GM19395 (cell line): ENCODE results near the gene SLC9A1.
"Not testable (repeated sequence)": the region's sequence is repeated elsewhere in the genome, so short reads cannot be mapped to it uniquely, and the experiment has no call there.

Experiments
- ATAC-seq: cut with Tn5 transposase; IDR thresholded peaks from one replicate; pipeline ENCODE4 v1.9.1; 2021; ENCODE audit warnings: mild to moderate bottlenecking, moderate library complexity; ENCODE audit not compliant: unreplicated experiment

The SLC9A1 gene

GRCh38 chr1:27135541-27136235 lies 19.2 kb downstream of the SLC9A1 start:
- no peak for ATAC-seq

DNA sequence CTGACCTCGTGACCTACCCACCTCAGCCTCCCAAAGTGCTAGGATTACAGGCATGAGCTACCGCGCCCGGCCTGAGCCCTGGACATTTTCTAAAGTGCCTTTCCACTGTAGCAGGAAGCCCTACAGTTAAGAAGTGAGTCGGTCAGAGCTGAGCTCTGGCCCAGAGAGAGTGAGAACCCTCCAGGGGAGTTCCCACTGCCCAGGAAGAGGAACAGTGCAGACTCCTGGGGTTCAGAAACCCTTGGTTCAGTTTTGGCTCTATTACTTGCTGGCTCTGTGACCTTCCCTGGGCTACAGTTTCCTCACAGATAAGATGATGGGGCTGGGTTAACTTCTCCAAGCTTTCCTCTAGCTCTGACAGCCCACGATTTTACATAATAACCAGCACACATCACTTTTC lies 20.9 kb downstream of the SLC9A1 start:
- ATAC-seq, result no peak

GRCh38 chr1:27133158-27133557 lies 21.8 kb downstream of the SLC9A1 start:
- ATAC-seq, result no peak

DNA sequence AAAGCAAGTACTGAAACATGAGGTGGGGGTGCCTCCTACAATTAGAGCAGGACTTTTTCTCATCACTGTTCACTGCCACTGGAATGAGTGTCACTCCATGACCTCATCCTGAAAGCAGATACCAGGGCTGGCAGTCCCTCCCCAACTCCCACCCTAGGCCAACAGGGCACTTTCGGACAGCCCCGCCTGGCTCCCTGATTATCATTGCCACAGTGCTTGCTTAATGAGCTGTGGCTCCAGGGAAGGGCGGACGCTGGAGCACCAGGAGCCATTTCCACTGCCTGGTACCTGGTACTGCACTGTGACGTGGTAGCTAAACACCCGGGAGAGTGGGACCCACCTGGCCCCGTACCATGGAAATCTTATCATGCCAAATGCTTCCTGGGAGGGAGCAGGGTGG lies 22.3 kb downstream of the SLC9A1 start:
- ATAC-seq, result no peak

DNA sequence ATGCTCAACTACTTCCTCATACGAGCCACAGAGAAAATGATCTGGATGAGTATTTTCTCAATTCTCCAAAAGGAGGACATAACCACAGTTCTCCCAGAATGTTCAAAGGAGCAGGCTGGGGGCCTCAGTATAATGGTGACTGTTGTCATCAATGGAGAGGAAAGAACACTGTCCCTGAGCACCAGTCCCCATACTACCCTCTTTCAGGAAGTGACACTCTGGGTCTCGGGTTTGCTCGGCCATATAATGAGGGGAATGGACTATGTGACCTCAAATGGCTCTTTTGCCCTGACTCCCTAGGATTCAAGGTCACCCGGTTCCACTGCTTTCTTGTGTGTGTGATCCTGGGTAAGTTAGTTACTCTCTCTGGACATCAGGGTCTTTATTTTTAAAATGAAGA lies 22.8 kb downstream of the SLC9A1 start:
- no peak for ATAC-seq

DNA sequence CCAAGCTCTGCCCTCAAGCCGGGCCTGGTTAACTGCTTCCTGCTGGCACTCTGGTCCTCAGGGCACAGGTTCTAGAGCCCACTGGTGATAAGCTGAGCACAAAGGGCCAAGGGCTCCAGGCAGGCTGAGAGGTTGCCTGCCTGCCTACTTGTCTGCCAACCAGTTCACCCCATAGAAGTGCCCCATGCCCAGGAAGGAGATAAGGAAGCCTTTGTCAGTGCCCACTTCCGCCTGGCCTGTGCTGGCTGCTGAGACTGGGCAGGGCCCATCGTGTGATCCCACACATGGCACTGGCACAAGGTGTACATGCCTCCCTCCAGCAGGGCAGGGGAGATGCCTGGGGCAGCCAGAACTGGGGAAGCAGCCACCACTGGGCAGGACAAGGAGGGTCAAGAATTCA lies 24.1 kb downstream of the SLC9A1 start:
- ATAC-seq, result no peak

- no peak for ATAC-seq
Observed at GRCh38 chr1:27129225-27129624, 25.7 kb downstream of the SLC9A1 start.

DNA sequence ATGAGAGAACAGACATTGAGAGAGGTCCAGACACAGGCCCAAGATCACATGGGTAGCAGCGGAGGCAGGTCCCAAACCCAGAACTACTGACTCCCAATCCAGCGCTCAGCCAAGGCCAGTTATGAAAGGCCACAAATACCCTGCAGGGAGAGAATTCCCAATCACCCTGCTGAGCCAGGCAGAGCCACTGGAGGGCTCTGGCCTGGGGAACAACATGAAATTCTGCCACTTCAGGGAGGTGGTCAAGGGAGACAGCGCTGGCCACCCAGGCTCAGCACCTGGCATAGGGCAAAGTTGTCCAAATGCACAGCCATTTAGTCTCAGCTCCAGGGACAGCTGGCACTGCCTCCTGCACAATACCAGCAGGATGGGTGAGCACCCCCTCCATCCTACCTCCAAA lies 27.5 kb downstream of the SLC9A1 start:
- ATAC-seq, result no peak

GRCh38 chr1:27126391-27126790 lies 28.5 kb downstream of the SLC9A1 start:
- no peak for ATAC-seq

DNA sequence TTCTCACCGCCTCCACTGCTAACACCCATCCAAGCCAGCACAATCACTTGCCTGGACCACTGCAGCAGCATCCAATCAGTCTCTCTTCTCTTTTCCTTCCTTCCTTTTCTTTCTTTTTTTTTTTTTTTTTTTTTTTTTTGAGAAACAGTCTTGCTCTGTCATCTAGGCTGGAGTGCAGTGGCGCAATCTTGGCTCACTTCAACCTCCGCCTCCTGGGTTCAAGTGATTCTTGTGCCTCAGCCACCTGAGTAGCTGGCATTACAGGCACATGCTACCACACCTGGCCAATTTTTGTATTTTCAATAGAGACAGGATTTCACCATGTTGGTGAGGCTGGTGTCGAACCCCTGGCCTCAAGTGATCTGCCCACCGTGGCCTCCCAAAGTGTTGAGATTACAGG lies 29.8 kb downstream of the SLC9A1 start:
- not testable (repeated sequence) for ATAC-seq

- ATAC-seq, result no peak
Observed at GRCh38 chr1:27124405-27124804, 30.5 kb downstream of the SLC9A1 start.

GRCh38 chr1:27122652-27123051 lies 32.3 kb downstream of the SLC9A1 start:
- no peak for ATAC-seq

DNA sequence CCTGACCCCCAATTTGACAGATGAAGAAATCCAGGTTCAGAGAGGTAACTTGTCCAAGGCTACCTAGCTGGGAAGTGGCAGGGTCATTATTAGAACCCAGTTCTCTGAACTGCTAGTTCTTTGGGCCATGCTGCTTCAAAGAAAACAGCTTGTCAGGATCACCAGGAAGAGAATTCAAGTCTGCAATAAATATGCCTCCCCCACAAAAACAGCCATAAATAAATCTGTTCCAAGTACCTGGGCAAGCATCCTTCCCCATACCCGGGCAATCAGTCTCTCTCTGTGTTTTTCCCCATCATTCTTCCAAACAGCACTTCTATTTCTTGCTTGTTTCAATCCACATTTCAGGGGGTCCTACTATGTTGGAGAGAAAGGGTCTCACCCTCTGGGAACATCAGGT lies 34.1 kb downstream of the SLC9A1 start:
- ATAC-seq, result no peak

GRCh38 chr1:27118440-27118689 lies 36.6 kb downstream of the SLC9A1 start:
- ATAC-seq, result no peak

DNA sequence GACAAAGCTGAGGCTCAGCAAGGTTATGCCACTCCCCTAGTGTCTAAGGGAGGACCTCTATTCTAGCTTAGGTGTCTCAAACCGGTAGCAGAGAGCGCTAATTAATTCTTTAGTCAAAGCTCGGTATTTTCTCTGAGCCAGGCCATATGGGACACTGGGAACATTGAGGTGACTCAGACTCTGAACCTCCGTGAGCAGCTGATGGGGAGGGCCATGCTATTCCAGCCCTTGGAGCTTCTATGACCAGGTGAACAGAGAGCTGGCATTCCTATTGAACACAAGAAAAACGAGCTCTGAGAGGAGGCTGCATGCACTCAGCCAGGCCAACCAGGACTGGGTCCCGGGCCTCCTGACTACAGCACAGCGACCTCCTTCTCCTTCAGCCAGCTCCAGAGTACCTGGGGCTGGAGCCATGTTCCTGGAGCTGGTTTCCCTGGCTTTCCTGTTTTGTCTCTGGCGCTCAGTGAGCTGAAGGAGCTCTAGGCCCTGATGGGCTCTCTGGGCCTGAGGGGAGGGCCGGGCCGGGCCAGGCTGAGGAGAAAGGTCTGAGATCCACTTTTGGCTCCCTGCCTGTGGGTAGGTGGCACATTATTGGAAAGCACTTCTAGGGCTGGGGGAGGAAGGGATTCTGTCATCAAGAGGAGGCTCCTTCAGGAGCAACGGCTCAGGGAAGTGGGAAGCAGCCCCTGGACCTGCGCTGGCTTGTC lies 37.0 kb downstream of the SLC9A1 start:
- no peak for ATAC-seq

DNA sequence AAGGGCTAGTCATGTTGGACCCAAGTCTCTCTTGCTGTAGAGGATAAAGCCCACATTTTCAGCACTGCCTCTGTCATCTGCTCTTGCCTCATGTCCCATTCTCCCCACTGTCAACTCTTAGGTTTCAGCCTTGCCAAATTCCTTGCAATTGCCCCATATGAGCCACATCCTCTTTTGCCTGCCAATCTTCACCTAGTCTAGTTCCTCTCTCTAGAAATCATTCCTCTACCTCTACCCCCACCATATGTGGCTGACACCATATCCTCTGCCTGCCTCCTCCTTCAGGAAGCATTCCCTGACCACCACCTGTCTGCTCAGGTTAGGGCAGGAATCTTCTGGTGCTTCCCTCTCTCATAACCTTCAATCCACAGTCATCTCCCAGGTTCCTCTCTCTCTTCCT lies 38.2 kb downstream of the SLC9A1 start:
- ATAC-seq, result no peak

- no peak for ATAC-seq
Observed at GRCh38 chr1:27116232-27116631, 38.7 kb downstream of the SLC9A1 start.

GRCh38 chr1:27114546-27114945 lies 40.4 kb downstream of the SLC9A1 start:
- ATAC-seq, result no peak

- no peak for ATAC-seq
Observed at GRCh38 chr1:27113861-27114260, 41.1 kb downstream of the SLC9A1 start.

DNA sequence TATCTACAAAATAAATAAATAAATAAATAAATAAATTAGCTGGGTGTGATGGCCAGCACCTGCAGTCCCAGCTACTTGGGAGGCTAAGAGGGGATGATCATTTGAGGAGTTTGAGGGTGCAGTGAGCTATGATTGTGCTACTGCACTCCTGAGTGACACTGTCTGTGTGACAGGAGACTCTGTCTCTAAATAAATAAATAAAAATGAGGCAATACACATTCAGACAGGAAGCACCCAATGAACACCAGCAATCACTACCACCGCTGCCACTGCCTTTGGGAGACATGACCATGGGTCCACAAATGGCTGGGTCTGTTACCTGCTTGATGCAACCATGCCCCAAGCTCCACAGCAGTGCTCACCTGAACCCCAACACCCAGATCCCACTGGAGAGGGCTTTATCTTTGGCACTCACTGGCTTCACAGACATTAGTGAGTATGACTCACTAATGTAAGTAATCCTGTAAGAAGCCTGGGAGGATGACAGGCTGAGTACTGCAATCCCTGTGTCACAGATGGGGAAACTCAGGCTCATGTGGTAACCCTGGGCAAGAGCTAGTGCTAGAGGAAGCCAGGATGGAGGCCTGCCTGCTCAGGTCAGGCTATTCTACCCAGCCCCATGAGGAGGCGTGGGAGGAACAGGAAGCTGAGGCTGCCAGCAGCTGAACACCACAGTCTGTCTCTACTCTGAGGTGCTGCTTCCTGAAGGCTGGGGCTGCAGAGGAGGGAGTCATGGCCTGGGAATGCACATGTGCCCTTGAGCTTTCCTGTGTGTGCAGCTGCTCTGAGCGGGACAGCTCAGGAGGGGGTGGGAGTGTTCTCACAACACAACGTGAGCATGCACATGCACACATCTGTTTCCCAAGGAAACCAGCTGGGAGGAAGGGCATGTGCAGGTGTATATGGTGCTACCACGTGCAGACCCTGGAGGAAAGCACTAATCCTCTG lies 43.0 kb downstream of the SLC9A1 start:
- peak; percentile 88 for ATAC-seq

DNA sequence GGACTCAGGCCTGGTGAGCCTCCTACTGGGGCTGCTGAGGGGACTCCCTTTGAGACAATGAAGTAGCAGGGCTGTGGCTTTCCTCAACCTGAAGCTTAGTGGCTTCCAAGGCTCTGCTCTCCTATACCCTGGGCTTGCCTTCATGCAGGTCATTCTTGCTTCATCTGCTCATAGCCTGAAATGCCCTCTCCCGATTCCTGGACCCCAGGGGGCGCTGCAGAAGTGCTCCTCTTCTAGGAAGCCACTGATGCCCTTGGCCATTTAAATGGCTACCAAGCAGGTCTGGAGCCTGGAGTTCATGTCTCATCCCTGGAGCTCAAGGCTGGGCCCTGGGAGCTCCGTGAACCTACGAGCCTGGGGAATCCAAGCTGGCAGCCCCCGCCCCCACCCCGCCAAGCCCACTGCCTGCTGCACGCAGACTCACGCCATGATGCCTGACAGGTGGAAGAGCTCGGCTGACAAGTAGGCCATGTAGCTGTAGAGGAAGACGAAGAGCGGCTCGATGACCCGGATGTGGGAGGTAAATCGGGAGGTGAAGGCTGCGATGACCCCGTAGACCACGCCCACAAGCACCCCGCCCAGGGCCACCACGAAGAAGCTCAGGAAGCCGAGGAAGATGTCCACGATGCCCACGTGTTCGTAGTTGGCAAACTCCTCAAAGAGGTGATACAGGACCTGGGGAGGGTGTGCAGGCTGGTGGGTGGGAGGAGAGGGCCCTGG lies 45.7 kb downstream of the SLC9A1 start:
- no peak for ATAC-seq
